Activated CD4-positive, alpha-beta T cell treated with anti-CD3 and anti-CD28 coated beads for 36 hours (primary cell): ENCODE results near the gene PCMT1. TPM values are rescaled to one million over a fixed set of nuclear protein-coding genes. Genes with fewer than 3 reads are reported as not detected.
"Not testable (repeated sequence)": the region's sequence is repeated elsewhere in the genome, so short reads cannot be mapped to it uniquely, and the experiment has no call there.

Experiments
- ATAC-seq: fragments of 200-7000 bp; cut with Tn5 transposase; one replicate; pipeline ENCODE4 v1.10.0; 2021; ENCODE audit warnings: mild to moderate bottlenecking, moderate library complexity
- CTCF ChIA-PET: fragments of 350-600 bp; sonication (Branson Sonifier 250); formaldehyde crosslinking; loops from one replicate; lab custom pipeline; 2021; ENCODE audit warnings: antibody characterized with exemption; lab: Charles Lee
- POLR2A ChIA-PET: fragments of 350-600 bp; sonication (Branson Sonifier 250); formaldehyde crosslinking; loops from one replicate; lab custom pipeline; 2021; ENCODE audit warnings: antibody characterized with exemption, inconsistent platforms; lab: Charles Lee
- DNase-seq: peaks from one replicate; pipeline ENCODE4 v3.0.0-alpha.2; 2020
- H3K27ac Mint-ChIP-seq: one replicate; pipeline ENCODE4 v1.8.0; 2021; ENCODE audit warnings: mixed read lengths
- H3K27me3 Mint-ChIP-seq: one replicate; pipeline ENCODE4 v1.8.0; 2021; ENCODE audit warnings: mixed read lengths
- H3K36me3 Mint-ChIP-seq: one replicate; pipeline ENCODE4 v1.8.0; 2021; ENCODE audit warnings: low read depth, mixed read lengths
- H3K4me1 Mint-ChIP-seq: one replicate; pipeline ENCODE4 v1.8.0; 2021; ENCODE audit warnings: mixed read lengths
- H3K4me3 Mint-ChIP-seq: one replicate; pipeline ENCODE4 v1.8.0; 2021; ENCODE audit warnings: mild to moderate bottlenecking, moderate library complexity, mixed read lengths
- H3K9me3 Mint-ChIP-seq: one replicate; pipeline ENCODE4 v1.8.0; 2021; ENCODE audit warnings: low read depth, mixed read lengths
- intact Hi-C, 2 experiments: fragments of 100-400 bp; cut with DNase I in 1 of 2; cut with micrococcal nuclease in 1 of 2; formaldehyde crosslinking; loops; one replicate each; pipeline versions ENCODE4 v1.14.2 to v1.15.1; 2022 to 2024; cut with DNase I, micrococcal nuclease
- total RNA-seq, 2 experiments: library from RNA; stranded (reverse); gene quantifications; one replicate each; pipeline ENCODE4 v1.2.3, GENCODE V29; 2021

The PCMT1 gene
- total RNA-seq, 2 experiments from 2014 or later: 90.1 to 91.3 TPM

GRCh38 chr6:149749082-149749593 is 403 bp upstream of the PCMT1 start:
- H3K9me3 Mint-ChIP-seq, H3K27me3 Mint-ChIP-seq, DNase-seq, H3K36me3 Mint-ChIP-seq: not testable (repeated sequence)
- Mint-ChIP-seq H3K27ac (peak overlapping the region; percentile 85), H3K4me1 (peaks cover 44% of the 10 kb centered on the region), H3K4me3 (peak overlapping the region; percentile 90)
- ChIA-PET POLR2A (interaction anchor here (1.5 kb wide), 1 partner anchor 31 kb away, joined by 7 read pairs; the partner anchor contains the start of gene LATS1), CTCF (interaction anchor here (1.1 to 1.5 kb wide), 3 partner anchors 32 to 115 kb away, joined by 3 to 5 read pairs (median 4); partner anchors contain the start of gene LRP11)
- ATAC-seq: peak; percentile 17
- intact Hi-C loops: loop anchor here (1.0 to 5.0 kb wide), 5 partner anchors 115 to 1703 kb away; partner anchors contain the start of genes ULBP1 (in 2 of the 2), GINM1 (in 1 of the 2), LRP11 (in 1 of the 2) and MTHFD1L (in 1 of the 2)

GRCh38 chr6:149750136-149750609 is 632 bp downstream of the PCMT1 start:
- POLR2A ChIA-PET: interaction anchor here (0.6 to 1.5 kb wide), 2 partner anchors 32 kb away, joined by 3 to 7 read pairs; partner anchors contain the start of gene LATS1
- peaks cover 7% of the 10 kb centered on the region for H3K36me3 Mint-ChIP-seq

GRCh38 chr6:149751239-149751638 is 1.7 kb downstream of the PCMT1 start:
- CTCF ChIA-PET: no interaction called here
- Mint-ChIP-seq H3K4me3 (peak overlapping the region; percentile 90), H3K27ac (no peak overlapping the region), H3K9me3 (no peaks in the 10 kb centered on the region), H3K27me3 (no peaks in the 10 kb centered on the region), H3K36me3 (peaks cover 5% of the 10 kb centered on the region), H3K4me1 (peaks cover 42% of the 10 kb centered on the region)
- DNase-seq: no peak
- intact Hi-C loops: no loop called here
- POLR2A ChIA-PET: no interaction called here
- ATAC-seq: no peak

More at GRCh38 chr6:149750136-149750609, 632 bp downstream of the PCMT1 start:
- CTCF ChIA-PET: interaction anchor here (1.1 to 1.5 kb wide), 2 partner anchors 33 to 72 kb away, joined by 4 to 5 read pairs; no protein-coding TSS in a partner anchor
- DNase-seq (peak; percentile 81), ATAC-seq (peak; percentile 50)
- H3K27me3 Mint-ChIP-seq: no peaks in the 10 kb centered on the region
- peak overlapping the region; percentile 80 for H3K27ac Mint-ChIP-seq
- intact Hi-C loops: loop anchor here in 1 of 2 experiments (1.0 kb wide), 1 partner anchor 102 kb away; the partner anchor contains the start of gene KATNA1
- no peaks in the 10 kb centered on the region for H3K9me3 Mint-ChIP-seq
- peak overlapping the region; percentile 90 for H3K4me3 Mint-ChIP-seq
- peaks cover 44% of the 10 kb centered on the region for H3K4me1 Mint-ChIP-seq

- peaks cover 36% of the 10 kb centered on the region for H3K4me1 Mint-ChIP-seq
- intact Hi-C loops, H3K27me3 Mint-ChIP-seq, POLR2A ChIA-PET, CTCF ChIA-PET, H3K27ac Mint-ChIP-seq, H3K9me3 Mint-ChIP-seq, DNase-seq, H3K36me3 Mint-ChIP-seq, ATAC-seq, H3K4me3 Mint-ChIP-seq: not testable (repeated sequence)
Observed at GRCh38 chr6:149751920-149752319, 2.4 kb downstream of the PCMT1 start.

GRCh38 chr6:149752600-149753373 is 3.2 kb downstream of the PCMT1 start:
- DNase-seq: no peak
- ChIA-PET POLR2A (no interaction called here), CTCF (interaction anchor here (0.6 to 1.7 kb wide), 4 partner anchors 11 to 109 kb away, joined by 3 to 8 read pairs (median 3); partner anchors contain the start of gene LATS1)
- Mint-ChIP-seq H3K4me1 (peaks cover 32% of the 10 kb centered on the region), H3K36me3 (peaks cover 3% of the 10 kb centered on the region), H3K27ac (no peak overlapping the region), H3K9me3 (no peaks in the 10 kb centered on the region), H3K4me3 (no peak overlapping the region), H3K27me3 (no peaks in the 10 kb centered on the region)
- no peak for ATAC-seq
- intact Hi-C loops: no loop called here

- DNase-seq, intact Hi-C loops, POLR2A ChIA-PET: not testable (repeated sequence)
Observed at GRCh38 chr6:149753374-149753637, 3.8 kb downstream of the PCMT1 start.

GRCh38 chr6:149754548-149754947 is 5.0 kb downstream of the PCMT1 start:
- H3K27ac Mint-ChIP-seq: no peak overlapping the region
- POLR2A ChIA-PET: no interaction called here
- CTCF ChIA-PET: no interaction called here
- intact Hi-C loops: no loop called here
- peaks cover 6% of the 10 kb centered on the region for H3K36me3 Mint-ChIP-seq
- peaks cover 29% of the 10 kb centered on the region for H3K4me1 Mint-ChIP-seq
- H3K27me3 Mint-ChIP-seq: no peaks in the 10 kb centered on the region
- H3K4me3 Mint-ChIP-seq: no peak overlapping the region
- no peaks in the 10 kb centered on the region for H3K9me3 Mint-ChIP-seq
- no peak for ATAC-seq
- no peak for DNase-seq

More at GRCh38 chr6:149753374-149753637, 3.8 kb downstream of the PCMT1 start:
- peaks cover 32% of the 10 kb centered on the region for H3K4me1 Mint-ChIP-seq
- H3K4me3 Mint-ChIP-seq, ATAC-seq, H3K27ac Mint-ChIP-seq, H3K9me3 Mint-ChIP-seq, H3K27me3 Mint-ChIP-seq, H3K36me3 Mint-ChIP-seq: not testable (repeated sequence)
- CTCF ChIA-PET: interaction anchor here (0.6 to 1.7 kb wide), 4 partner anchors 10 to 110 kb away, joined by 3 to 8 read pairs (median 3); partner anchors contain the start of gene LATS1

GRCh38 chr6:149755300-149756260 is 6.0 kb downstream of the PCMT1 start:
- no peaks in the 10 kb centered on the region for H3K9me3 Mint-ChIP-seq
- H3K27me3 Mint-ChIP-seq: no peaks in the 10 kb centered on the region
- no peak for DNase-seq
- ATAC-seq: no peak
- POLR2A ChIA-PET: no interaction called here
- CTCF ChIA-PET: no interaction called here
- peak overlapping the region; percentile 11 for H3K27ac Mint-ChIP-seq
- no peak overlapping the region for H3K4me3 Mint-ChIP-seq
- H3K36me3 Mint-ChIP-seq: peaks cover 13% of the 10 kb centered on the region
- H3K4me1 Mint-ChIP-seq: peaks cover 28% of the 10 kb centered on the region
- intact Hi-C loops: no loop called here

GRCh38 chr6:149756261-149756636 is 6.7 kb downstream of the PCMT1 start:
- POLR2A ChIA-PET: interaction anchor here (0.6 kb wide), 1 partner anchor 60 kb away, joined by 3 read pairs; no protein-coding TSS in a partner anchor
- ATAC-seq (no peak), DNase-seq (no peak)
- H3K27me3 Mint-ChIP-seq: no peaks in the 10 kb centered on the region
- H3K4me1 Mint-ChIP-seq: peaks cover 25% of the 10 kb centered on the region
- H3K9me3 Mint-ChIP-seq: no peaks in the 10 kb centered on the region
- no peak overlapping the region for H3K27ac Mint-ChIP-seq
- H3K36me3 Mint-ChIP-seq: peaks cover 13% of the 10 kb centered on the region
- CTCF ChIA-PET: interaction anchor here (0.6 to 1.2 kb wide), 4 partner anchors 9 to 1147 kb away, joined by 3 to 4 read pairs (median 3); no protein-coding TSS in a partner anchor
- H3K4me3 Mint-ChIP-seq: no peak overlapping the region
- intact Hi-C loops: no loop called here

GRCh38 chr6:149761438-149761837 is 11.9 kb downstream of the PCMT1 start:
- DNase-seq (no peak), ATAC-seq (no peak)
- Mint-ChIP-seq H3K36me3 (peaks cover 22% of the 10 kb centered on the region), H3K4me1 (peaks cover 6% of the 10 kb centered on the region), H3K27me3 (no peaks in the 10 kb centered on the region), H3K9me3 (peaks cover 5% of the 10 kb centered on the region), H3K4me3 (no peak overlapping the region), H3K27ac (no peak overlapping the region)
- ChIA-PET POLR2A (no interaction called here), CTCF (no interaction called here)
- intact Hi-C loops: no loop called here
